Measurements from ENCODE around the gene OR52M1. TPM values are rescaled to one million over a fixed set of nuclear protein-coding genes. Genes with fewer than 3 reads are reported as not detected.

The OR52M1 gene
- total RNA-seq: not detected
- total RNA-seq (2013): not detected

DNA sequence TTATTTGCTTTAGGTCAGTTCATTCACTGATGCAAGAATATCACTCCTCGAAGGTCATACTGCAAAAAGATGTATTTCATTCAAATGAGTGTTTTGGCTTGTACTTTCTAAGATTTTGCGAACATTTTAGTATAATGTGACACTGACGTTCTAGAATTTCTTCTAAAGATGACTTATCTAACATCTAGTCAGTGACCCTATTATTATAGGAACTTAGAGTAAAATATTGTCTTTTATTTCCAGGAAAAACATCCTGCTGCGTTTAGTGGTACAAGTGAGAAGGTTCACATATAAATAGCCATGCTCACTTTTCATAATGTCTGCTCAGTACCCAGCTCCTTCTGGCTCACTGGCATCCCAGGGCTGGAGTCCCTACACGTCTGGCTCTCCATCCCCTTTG, at the start of gene OR52M1:
OR52M1 (plus strand) TSS at position 301 of the 400 bp plus-strand sequence; CDS start at position 301, 0 bp downstream.
- no peaks in the 10 kb centered on the region for H3K36me3 Mint-ChIP-seq
- Histone ChIP-seq H3K27ac (ENCODE audit: low read length) (no peak within 1 kb of the TSS), H3K4me1 (ENCODE audit: control insufficient read depth, insufficient read depth, low read length) (no peaks in the 10 kb centered on the region), H3K27me3 (ENCODE audit: control insufficient read depth, insufficient read depth, low read length) (no peaks in the 10 kb centered on the region), H3K4me3 (ENCODE audit: low read length) (no peak within 1 kb of the TSS), H3K36me3 (ENCODE audit: control insufficient read depth, insufficient read depth, low read length) (no peaks in the 10 kb centered on the region), H3K9me3 (ENCODE audit: control insufficient read depth, insufficient read depth, low read length) (no peaks in the 10 kb centered on the region)
- H3K4me3 Mint-ChIP-seq: no peak within 1 kb of the TSS
- H3K27me3 Mint-ChIP-seq (ENCODE audit: low read depth in 2 of 2): peaks cover 11 to 19% of the 10 kb centered on the region in 2 donors
- DNase-seq (no peak), ATAC-seq (no peak)
- H3K27ac Mint-ChIP-seq: no peak within 1 kb of the TSS
- intact Hi-C loops (cut with micrococcal nuclease): no loop called here
- no peaks in the 10 kb centered on the region for H3K4me1 Mint-ChIP-seq
- H3K9me3 Mint-ChIP-seq: no peaks in the 10 kb centered on the region
- 93% methylated on average over 2 of the region's 5 CpGs for WGBS (ENCODE audit: insufficient coverage)
- TF ChIP-seq, protein P1, sequence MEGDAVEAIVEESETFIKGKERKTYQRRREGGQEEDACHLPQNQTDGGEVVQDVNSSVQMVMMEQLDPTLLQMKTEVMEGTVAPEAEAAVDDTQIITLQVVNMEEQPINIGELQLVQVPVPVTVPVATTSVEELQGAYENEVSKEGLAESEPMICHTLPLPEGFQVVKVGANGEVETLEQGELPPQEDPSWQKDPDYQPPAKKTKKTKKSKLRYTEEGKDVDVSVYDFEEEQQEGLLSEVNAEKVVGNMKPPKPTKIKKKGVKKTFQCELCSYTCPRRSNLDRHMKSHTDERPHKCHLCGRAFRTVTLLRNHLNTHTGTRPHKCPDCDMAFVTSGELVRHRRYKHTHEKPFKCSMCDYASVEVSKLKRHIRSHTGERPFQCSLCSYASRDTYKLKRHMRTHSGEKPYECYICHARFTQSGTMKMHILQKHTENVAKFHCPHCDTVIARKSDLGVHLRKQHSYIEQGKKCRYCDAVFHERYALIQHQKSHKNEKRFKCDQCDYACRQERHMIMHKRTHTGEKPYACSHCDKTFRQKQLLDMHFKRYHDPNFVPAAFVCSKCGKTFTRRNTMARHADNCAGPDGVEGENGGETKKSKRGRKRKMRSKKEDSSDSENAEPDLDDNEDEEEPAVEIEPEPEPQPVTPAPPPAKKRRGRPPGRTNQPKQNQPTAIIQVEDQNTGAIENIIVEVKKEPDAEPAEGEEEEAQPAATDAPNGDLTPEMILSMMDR (IDR thresholded peaks at IDR 0.05): no peak

- H3K4me1 Mint-ChIP-seq: no peaks in the 10 kb centered on the region
- 80% methylated on average over 7 of the region's 7 CpGs for WGBS (ENCODE audit: insufficient coverage)
- no peaks in the 10 kb centered on the region for H3K4me1 ChIP-seq (ENCODE audit: control insufficient read depth, insufficient read depth, low read length)
- H3K36me3 Mint-ChIP-seq: no peaks in the 10 kb centered on the region
- intact Hi-C loops (cut with micrococcal nuclease): no loop called here
- peaks cover 11 to 40% of the 10 kb centered on the region in 2 donors for H3K27me3 Mint-ChIP-seq (ENCODE audit: low read depth in 2 of 2)
- H3K9me3 ChIP-seq (ENCODE audit: control insufficient read depth, insufficient read depth, low read length): no peaks in the 10 kb centered on the region
- H3K4me3 Mint-ChIP-seq: no peak overlapping the region
- ATAC-seq: no peak
- DNase-seq: no peak
- no peak overlapping the region for H3K4me3 ChIP-seq (ENCODE audit: low read length)
- H3K27me3 ChIP-seq (ENCODE audit: control insufficient read depth, insufficient read depth, low read length): no peaks in the 10 kb centered on the region
- TF ChIP-seq, protein P1 (IDR thresholded peaks at IDR 0.05): no peak
- H3K27ac ChIP-seq (ENCODE audit: low read length): no peak overlapping the region
- peaks cover 0 to 3% of the 10 kb centered on the region in 2 donors for H3K9me3 Mint-ChIP-seq
- H3K36me3 ChIP-seq (ENCODE audit: control insufficient read depth, insufficient read depth, low read length): no peaks in the 10 kb centered on the region
- no peak overlapping the region for H3K27ac Mint-ChIP-seq
These were observed 49.5 kb upstream of the OR52M1 start for GRCh38 chr11:4495487-4495886.

GRCh38 chr11:4495986-4496385, 49.0 kb upstream of the OR52M1 start:
- 81% methylated on average over 6 of the region's 6 CpGs for WGBS (ENCODE audit: insufficient coverage)
- Histone ChIP-seq H3K4me1 (ENCODE audit: control insufficient read depth, insufficient read depth, low read length) (no peaks in the 10 kb centered on the region), H3K27ac (ENCODE audit: low read length) (no peak overlapping the region), H3K36me3 (ENCODE audit: control insufficient read depth, insufficient read depth, low read length) (no peaks in the 10 kb centered on the region), H3K9me3 (ENCODE audit: control insufficient read depth, insufficient read depth, low read length) (no peaks in the 10 kb centered on the region), H3K4me3 (ENCODE audit: low read length) (no peak overlapping the region), H3K27me3 (ENCODE audit: control insufficient read depth, insufficient read depth, low read length) (no peaks in the 10 kb centered on the region)
- intact Hi-C loops (cut with micrococcal nuclease): no loop called here
- Mint-ChIP-seq H3K27me3 (ENCODE audit: low read depth in 2 of 2) (peaks cover 11 to 39% of the 10 kb centered on the region in 2 donors), H3K4me1 (no peaks in the 10 kb centered on the region), H3K36me3 (no peaks in the 10 kb centered on the region), H3K27ac (no peak overlapping the region), H3K9me3 (peaks cover 0 to 3% of the 10 kb centered on the region in 2 donors), H3K4me3 (no peak overlapping the region)
- TF ChIP-seq, protein P1 (IDR thresholded peaks at IDR 0.05): no peak
- no peak for DNase-seq
- no peak for ATAC-seq

DNA sequence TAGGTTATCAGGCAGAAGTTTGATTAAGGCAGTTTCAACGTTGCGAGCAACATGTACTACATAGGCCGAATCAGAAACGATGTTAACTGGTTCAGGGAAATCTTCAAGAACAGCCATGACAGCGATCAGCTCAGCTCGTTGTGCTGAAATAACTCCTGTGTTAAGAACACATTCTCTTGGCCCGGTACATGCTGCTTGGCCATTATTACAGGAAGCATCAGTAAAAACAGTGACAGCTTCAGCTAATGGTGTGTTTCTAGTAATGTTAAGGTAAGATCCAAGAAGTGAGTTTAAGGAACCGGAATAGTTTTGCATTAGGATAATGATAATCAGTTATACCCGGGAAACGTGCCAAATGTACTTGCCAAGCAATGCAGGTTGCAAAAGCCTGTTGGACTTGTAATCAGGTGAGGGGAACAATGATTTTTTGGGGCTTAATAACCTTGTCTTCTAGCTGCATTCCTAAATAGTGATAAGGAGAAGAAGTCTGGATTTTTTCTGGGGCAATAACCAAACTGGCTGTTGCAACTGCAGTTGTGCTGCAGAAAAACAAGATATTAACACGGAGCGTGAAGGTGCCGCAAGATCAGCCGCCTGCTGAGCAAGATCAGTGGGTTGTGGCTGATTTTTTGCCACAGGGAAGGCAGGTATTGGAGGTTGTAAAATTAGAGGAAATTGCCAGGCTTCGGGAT, 48.3 kb upstream of the OR52M1 start:
- TF ChIP-seq, protein P1 (IDR thresholded peaks at IDR 0.05): no peak
- no peak for DNase-seq
- ATAC-seq: no peak
- Histone ChIP-seq H3K36me3 (ENCODE audit: control insufficient read depth, insufficient read depth, low read length) (no peaks in the 10 kb centered on the region), H3K4me1 (ENCODE audit: control insufficient read depth, insufficient read depth, low read length) (no peaks in the 10 kb centered on the region), H3K27me3 (ENCODE audit: control insufficient read depth, insufficient read depth, low read length) (no peaks in the 10 kb centered on the region), H3K9me3 (ENCODE audit: control insufficient read depth, insufficient read depth, low read length) (no peaks in the 10 kb centered on the region), H3K4me3 (ENCODE audit: low read length) (no peak overlapping the region), H3K27ac (ENCODE audit: low read length) (no peak overlapping the region)
- 87% methylated on average over 15 of the region's 15 CpGs for WGBS (ENCODE audit: insufficient coverage)
- intact Hi-C loops (cut with micrococcal nuclease): no loop called here
- peaks cover 11 to 34% of the 10 kb centered on the region in 2 donors for H3K27me3 Mint-ChIP-seq (ENCODE audit: low read depth in 2 of 2)
- H3K27ac Mint-ChIP-seq: no peak overlapping the region
- H3K9me3 Mint-ChIP-seq: no peaks in the 10 kb centered on the region
- no peaks in the 10 kb centered on the region for H3K36me3 Mint-ChIP-seq
- no peak overlapping the region for H3K4me3 Mint-ChIP-seq
- no peaks in the 10 kb centered on the region for H3K4me1 Mint-ChIP-seq

Data from natural killer cell (primary cell).